B cell (primary cell): ENCODE measurements around the gene MPP2. TPM values are rescaled to one million over a fixed set of nuclear protein-coding genes. Genes with fewer than 3 reads are reported as not detected.

Source experiments
- ATAC-seq: fragments of 200-7000 bp; cut with Tn5 transposase; one replicate; pipeline ENCODE4 v1.10.0; 2021; ENCODE audit warnings: low read depth, mild to moderate bottlenecking, moderate number of reproducible peaks, moderate library complexity
- CTCF ChIA-PET: fragments of 350-600 bp; sonication (Branson Sonifier 250); formaldehyde crosslinking; loops from one replicate; lab custom pipeline; 2021; ENCODE audit warnings: antibody characterized with exemption, inconsistent platforms; lab: Charles Lee
- POLR2A ChIA-PET: fragments of 350-600 bp; sonication (Branson Sonifier 250); formaldehyde crosslinking; loops from one replicate; lab custom pipeline; 2021; ENCODE audit warnings: antibody characterized with exemption; lab: Charles Lee
- DNase-seq: peaks from one replicate; pipeline ENCODE4 v3.0.0; 2013
- H2AFZ ChIP-seq: 2 replicates; pipeline ENCODE4 v1.6.1; 2012; ENCODE audit warnings: mild to moderate bottlenecking, low read depth, low read length; ENCODE audit not compliant: insufficient read depth, poor library complexity, severe bottlenecking
- H3K27ac ChIP-seq, 2 donors: 1 replicate in 1 of 2; 2 replicates in 1 of 2; pipeline ENCODE4 v1.5.1; 2012 to 2013; ENCODE audit warnings: low read length in 2 of 2, mild to moderate bottlenecking in 2 of 2, moderate library complexity in 1 of 2
- H3K27me3 ChIP-seq, 4 experiments: fragments of 200-600 bp in 1 of 4; sonication (generic) in 1 of 4; replicated peaks in 1 of 4; 1 replicate in 2 of 4; 2 replicates in 2 of 4; pipeline versions ENCODE4 v1.6.1 to v1.7.0; 2013 to 2016; ENCODE audit warnings: low read length in 3 of 4, mild to moderate bottlenecking in 2 of 4, mixed read lengths in 1 of 4, moderate library complexity in 1 of 4; ENCODE audit not compliant: insufficient read depth in 4 of 4, control insufficient read depth in 3 of 4; ENCODE audit errors: control extremely low read depth in 1 of 4
- H3K36me3 ChIP-seq, 2 experiments: replicated peaks in 1 of 2; 1 replicate in 1 of 2; 2 replicates in 1 of 2; pipeline versions ENCODE4 v1.6.1 to v1.7.1; 2013; ENCODE audit warnings: low read length in 1 of 2; ENCODE audit not compliant: insufficient read depth in 2 of 2, control insufficient read depth in 1 of 2; ENCODE audit errors: control extremely low read depth in 1 of 2, extremely low read depth in 1 of 2
- H3K4me1 ChIP-seq, 2 donors: fragments of 200-600 bp in 1 of 2; sonication (generic) in 1 of 2; 1 replicate in 1 of 2; 2 replicates in 1 of 2; pipeline versions ENCODE4 v1.5.1 to v1.6.1; 2013 to 2017; ENCODE audit warnings: low read length in 2 of 2; ENCODE audit not compliant: control insufficient read depth in 2 of 2, insufficient read depth in 2 of 2
- H3K4me2 ChIP-seq: replicated peaks from 2 replicates; pipeline ENCODE3; 2012; ENCODE audit warnings: mild to moderate bottlenecking, low read depth, low read length; ENCODE audit not compliant: poor library complexity, severe bottlenecking
- H3K4me3 ChIP-seq, 5 experiments: fragments of 200-600 bp in 1 of 5; sonication (generic) in 1 of 5; 1 replicate in 3 of 5; 2 replicates in 2 of 5; pipeline versions ENCODE4 v1.5.1 to v1.7.0; 2011 to 2016; ENCODE audit warnings: low read length in 4 of 5, mild to moderate bottlenecking in 4 of 5, low read depth in 2 of 5, control low read depth in 1 of 5, moderate library complexity in 1 of 5; ENCODE audit not compliant: insufficient read depth in 1 of 5; ENCODE audit errors: control extremely low read depth in 1 of 5, extremely low read depth in 1 of 5
- H3K79me2 ChIP-seq: fragments of 200-600 bp; sonication (generic); one replicate; pipeline ENCODE4 v1.6.0; 2016; ENCODE audit warnings: low read length; ENCODE audit not compliant: control insufficient read depth, insufficient read depth
- H3K9ac ChIP-seq: fragments of 200-600 bp; sonication (generic); 2 replicates; pipeline ENCODE4 v1.6.1; 2017; ENCODE audit warnings: mild to moderate bottlenecking, low read length, moderate library complexity
- H3K9me3 ChIP-seq, 3 donors: one replicate each; pipeline versions ENCODE4 v1.6.1 to v1.7.1; 2013; ENCODE audit warnings: low read length in 2 of 3; ENCODE audit not compliant: control insufficient read depth in 2 of 3, insufficient read depth in 1 of 3; ENCODE audit errors: control extremely low read depth in 1 of 3
- H4K20me1 ChIP-seq: 2 replicates; pipeline ENCODE4 v1.6.0; 2012; ENCODE audit warnings: mild to moderate bottlenecking, low read length; ENCODE audit not compliant: insufficient read depth, control insufficient read depth, poor library complexity, severe bottlenecking
- H3K27ac Mint-ChIP-seq: one replicate; pipeline ENCODE4 v1.8.0; 2021; ENCODE audit warnings: mixed read lengths
- H3K27me3 Mint-ChIP-seq: one replicate; pipeline ENCODE4 v1.8.0; 2021; ENCODE audit warnings: mixed read lengths
- H3K4me1 Mint-ChIP-seq: one replicate; pipeline ENCODE4 v1.8.0; 2021; ENCODE audit warnings: mixed read lengths
- H3K4me3 Mint-ChIP-seq: one replicate; pipeline ENCODE4 v1.8.0; 2021; ENCODE audit warnings: mixed read lengths
- H3K9me3 Mint-ChIP-seq: one replicate; pipeline ENCODE4 v1.8.0; 2022; ENCODE audit warnings: mixed read lengths; ENCODE audit not compliant: insufficient read depth
- EZH2 ChIP-seq: IDR thresholded peaks from 2 replicates; pipeline ENCODE4 v1.6.1; 2012; ENCODE audit warnings: borderline replicate concordance, low read depth, mild to moderate bottlenecking, moderate library complexity, low read length; ENCODE audit not compliant: insufficient read depth, poor library complexity, severe bottlenecking
- WGBS: methylation state at CpG from one replicate; pipeline ENCODE4 v1.1.5; 2013; ENCODE audit warnings: missing lambda C conversion rate; ENCODE audit not compliant: insufficient coverage; 5-methylcytosine and 5-hydroxymethylcytosine counted together
- intact Hi-C: fragments of 100-400 bp; cut with micrococcal nuclease; formaldehyde crosslinking; loops from one replicate; pipeline ENCODE4 v1.10.0; 2022
- polyA plus RNA-seq: library from polyadenylated mRNA; depleted of rRNA; stranded (reverse); fragments of >200 nt; gene quantifications from 2 replicates; pipeline ENCODE4 v1.2.3, GENCODE V29; 2012
- total RNA-seq, 2 donors: library from RNA; stranded (reverse); fragments of 120-200 nt in 1 of 2; gene quantifications; 1 replicate in 1 of 2; 2 replicates in 1 of 2; pipeline versions ENCODE4 v1.2.3 to v1.2.4, GENCODE V29; 2013 to 2022
- TF ChIP-seq, protein P1 (sequence below): fragments of 200-600 bp; IDR thresholded peaks from one replicate; pipeline ENCODE4 v1.8.0; 2022; ENCODE audit warnings: antibody characterized with exemption, mild to moderate bottlenecking

MPP2 gene
- total and polyA plus RNA-seq, 2 donors (not counting 1 experiment from before 2014, with no cell fraction given), result 0.15 TPM; not detected in 1

DNA sequence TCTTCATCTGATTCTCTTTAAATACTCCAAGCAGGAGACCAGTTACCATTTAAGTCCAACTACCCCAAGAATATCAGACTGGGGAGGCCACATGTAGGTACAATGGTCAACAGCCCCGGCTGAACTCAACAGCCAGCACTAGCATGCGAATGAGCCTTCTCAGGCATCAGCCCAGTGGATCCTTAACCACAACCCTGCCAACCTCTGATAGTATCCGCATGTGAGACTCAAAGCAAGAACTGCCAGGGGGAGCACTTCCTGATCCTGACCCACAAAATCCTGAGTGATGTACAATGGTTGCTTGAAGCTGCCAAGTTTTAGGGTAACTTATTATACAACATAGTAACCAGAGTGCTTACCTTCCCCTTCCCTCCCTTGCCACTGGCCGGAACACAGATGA lies 42.4 kb upstream of the MPP2 start:
- WGBS, result 35% methylated on average over 4 of the region's 4 CpGs
- H3K4me3 ChIP-seq, result no peak overlapping the region
- DNase-seq (no peak), ATAC-seq (no peak)
- peaks cover 0 to 10% (median 0%) of the 10 kb centered on the region in 3 donors for H3K9me3 ChIP-seq
- no peak overlapping the region for H3K4me2 ChIP-seq
- no peak overlapping the region for H3K9ac ChIP-seq
- peaks cover 63% of the 10 kb centered on the region for H3K27me3 Mint-ChIP-seq
- ChIA-PET CTCF (no interaction called here), POLR2A (no interaction called here)
- H3K79me2 ChIP-seq, result no peaks in the 10 kb centered on the region
- H3K9me3 Mint-ChIP-seq, result no peaks in the 10 kb centered on the region
- peaks cover 0 to 41% (median 16%) of the 10 kb centered on the region in 4 experiments for H3K27me3 ChIP-seq
- TF ChIP-seq, protein P1, sequence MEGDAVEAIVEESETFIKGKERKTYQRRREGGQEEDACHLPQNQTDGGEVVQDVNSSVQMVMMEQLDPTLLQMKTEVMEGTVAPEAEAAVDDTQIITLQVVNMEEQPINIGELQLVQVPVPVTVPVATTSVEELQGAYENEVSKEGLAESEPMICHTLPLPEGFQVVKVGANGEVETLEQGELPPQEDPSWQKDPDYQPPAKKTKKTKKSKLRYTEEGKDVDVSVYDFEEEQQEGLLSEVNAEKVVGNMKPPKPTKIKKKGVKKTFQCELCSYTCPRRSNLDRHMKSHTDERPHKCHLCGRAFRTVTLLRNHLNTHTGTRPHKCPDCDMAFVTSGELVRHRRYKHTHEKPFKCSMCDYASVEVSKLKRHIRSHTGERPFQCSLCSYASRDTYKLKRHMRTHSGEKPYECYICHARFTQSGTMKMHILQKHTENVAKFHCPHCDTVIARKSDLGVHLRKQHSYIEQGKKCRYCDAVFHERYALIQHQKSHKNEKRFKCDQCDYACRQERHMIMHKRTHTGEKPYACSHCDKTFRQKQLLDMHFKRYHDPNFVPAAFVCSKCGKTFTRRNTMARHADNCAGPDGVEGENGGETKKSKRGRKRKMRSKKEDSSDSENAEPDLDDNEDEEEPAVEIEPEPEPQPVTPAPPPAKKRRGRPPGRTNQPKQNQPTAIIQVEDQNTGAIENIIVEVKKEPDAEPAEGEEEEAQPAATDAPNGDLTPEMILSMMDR, result no peak
- no peak for TF ChIP-seq EZH2
- H4K20me1 ChIP-seq, result no peaks in the 10 kb centered on the region
- H3K27ac ChIP-seq, result no peak overlapping the region
- no peaks in the 10 kb centered on the region for H3K36me3 ChIP-seq
- H3K27ac Mint-ChIP-seq, result no peak overlapping the region
- H3K4me1 Mint-ChIP-seq, result peaks cover 4% of the 10 kb centered on the region
- intact Hi-C loops, result no loop called here
- peaks cover 11 to 13% of the 10 kb centered on the region in 2 donors for H3K4me1 ChIP-seq
- no peak overlapping the region for H3K4me3 Mint-ChIP-seq
- H2AFZ ChIP-seq, result no peak overlapping the region

DNA sequence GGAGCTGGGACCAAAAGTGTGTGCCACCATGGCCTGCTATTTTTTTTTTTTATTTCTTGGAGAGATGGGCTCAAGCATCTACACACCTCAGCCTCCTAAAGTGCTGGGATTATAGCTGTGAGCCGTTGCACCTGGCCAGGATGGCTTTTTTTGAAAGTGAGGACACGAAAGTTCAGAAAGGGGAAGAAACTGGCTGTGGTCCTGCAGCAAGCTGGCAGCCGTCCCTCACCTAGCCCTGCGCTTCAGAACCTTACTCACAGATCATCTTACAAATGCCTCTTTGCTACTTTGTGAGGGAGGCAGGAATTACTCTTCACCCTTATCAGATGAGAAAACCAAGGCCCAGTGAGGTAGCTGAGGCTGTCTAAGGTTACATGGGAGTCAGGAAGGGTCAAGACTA lies 39.4 kb upstream of the MPP2 start:
- no peaks in the 10 kb centered on the region for H3K36me3 ChIP-seq
- no CpG with 5 or more reads among the region's 4 CpGs for WGBS
- no peak overlapping the region for H3K4me2 ChIP-seq
- no peak for TF ChIP-seq EZH2
- TF ChIP-seq, protein P1, result no peak
- no peaks in the 10 kb centered on the region for H3K9me3 Mint-ChIP-seq
- H3K4me1 Mint-ChIP-seq, result no peaks in the 10 kb centered on the region
- H2AFZ ChIP-seq, result no peak overlapping the region
- no peak for DNase-seq
- no peak for ATAC-seq
- H3K27me3 ChIP-seq, result peaks cover 0 to 13% (median 4%) of the 10 kb centered on the region in 4 experiments
- H4K20me1 ChIP-seq, result no peaks in the 10 kb centered on the region
- no peaks in the 10 kb centered on the region for H3K9me3 ChIP-seq
- H3K27ac ChIP-seq, result no peak overlapping the region
- intact Hi-C loops, result no loop called here
- ChIA-PET CTCF (interaction anchor here (0.6 to 6.0 kb wide), 5 partner anchors 36 to 223 kb away, joined by 3 to 180 read pairs (median 5); partner anchors contain the start of gene HDAC5), POLR2A (no interaction called here)
- H3K27me3 Mint-ChIP-seq, result peaks cover 50% of the 10 kb centered on the region
- H3K9ac ChIP-seq, result no peak overlapping the region
- no peak overlapping the region for H3K4me3 Mint-ChIP-seq
- no peaks in the 10 kb centered on the region for H3K79me2 ChIP-seq
- H3K4me1 ChIP-seq, result peaks cover 0 to 2% of the 10 kb centered on the region in 2 donors
- no peak overlapping the region for H3K4me3 ChIP-seq
- H3K27ac Mint-ChIP-seq, result no peak overlapping the region
